Neuron (in vitro differentiated cells): Measurements from ENCODE around the gene DYRK1B.

ENCODE experiments used
- H2AFZ ChIP-seq: one replicate; pipeline ENCODE4 v1.6.1; 2013; ENCODE audit warnings: low read depth, mild to moderate bottlenecking, inconsistent platforms, low read length, moderate library complexity
- H3K27me3 ChIP-seq: one replicate; pipeline ENCODE4 v1.6.1; 2013; ENCODE audit warnings: low read length; ENCODE audit not compliant: insufficient read depth
- H3K36me3 ChIP-seq: one replicate; pipeline ENCODE4 v1.6.1; 2013; ENCODE audit warnings: low read length; ENCODE audit not compliant: insufficient read depth
- H3K4me1 ChIP-seq: one replicate; pipeline ENCODE4 v1.6.1; 2013; ENCODE audit warnings: low read length; ENCODE audit not compliant: insufficient read depth
- H3K4me3 ChIP-seq: 2 replicates; pipeline ENCODE4 v1.5.1; 2013; ENCODE audit warnings: mild to moderate bottlenecking, low read length, moderate library complexity
- H3K9me3 ChIP-seq: one replicate; pipeline ENCODE4 v1.6.1; 2013; ENCODE audit warnings: low read length

The DYRK1B gene

DNA sequence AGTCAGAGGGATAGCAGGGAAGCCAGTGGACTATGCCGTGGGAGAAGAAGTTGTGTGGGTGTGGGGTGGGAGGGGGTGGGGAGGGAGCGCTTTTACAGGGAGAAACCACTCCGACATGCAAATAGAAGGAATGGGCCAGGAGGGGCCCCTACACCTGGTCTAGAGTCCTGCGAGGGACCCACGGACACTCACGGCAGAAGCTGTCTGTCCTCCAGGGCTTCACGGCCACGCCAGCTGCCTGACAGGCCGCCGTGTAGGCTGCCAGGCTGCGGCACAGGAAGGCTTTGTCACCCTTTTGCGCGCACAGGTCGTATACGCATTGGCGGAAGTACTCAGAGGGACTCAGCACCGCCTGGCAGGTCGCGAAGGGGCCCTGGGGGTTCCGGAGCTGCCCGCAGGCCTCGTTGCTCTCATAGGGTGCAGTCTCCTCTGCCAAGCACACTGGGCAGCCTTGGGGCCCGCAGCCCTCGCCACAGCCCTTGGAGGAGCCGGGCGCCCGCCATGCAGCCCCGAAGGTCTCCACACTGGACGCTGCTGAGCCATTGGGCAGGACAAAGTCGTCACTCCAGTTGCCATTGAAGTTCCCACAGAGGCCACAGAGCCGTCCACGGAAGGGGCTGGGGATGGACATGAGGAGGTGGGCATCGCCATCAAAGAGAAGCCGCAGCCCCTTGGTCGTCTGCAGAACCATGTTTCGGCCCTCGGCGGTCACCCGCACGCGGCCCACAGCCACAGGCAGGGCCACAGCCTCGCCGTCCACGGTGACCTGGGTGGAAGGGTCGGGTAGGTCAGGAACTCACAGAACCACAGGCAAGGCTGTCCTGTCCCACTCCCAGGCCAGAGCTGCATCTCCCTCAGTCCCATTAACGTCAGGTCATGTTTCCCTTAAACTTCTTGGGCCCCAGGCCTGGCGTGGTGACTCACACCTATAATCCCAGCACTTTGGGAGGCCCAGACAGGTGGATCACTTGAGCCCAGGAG lies 38.2 kb upstream of the DYRK1B start:
- no peaks in the 10 kb centered on the region for H3K4me1 ChIP-seq
- no peak overlapping the region for H2AFZ ChIP-seq
- H3K27me3 ChIP-seq = peaks cover 3% of the 10 kb centered on the region
- H3K36me3 ChIP-seq = no peaks in the 10 kb centered on the region
- no peak overlapping the region for H3K4me3 ChIP-seq
- H3K9me3 ChIP-seq = no peaks in the 10 kb centered on the region

DNA sequence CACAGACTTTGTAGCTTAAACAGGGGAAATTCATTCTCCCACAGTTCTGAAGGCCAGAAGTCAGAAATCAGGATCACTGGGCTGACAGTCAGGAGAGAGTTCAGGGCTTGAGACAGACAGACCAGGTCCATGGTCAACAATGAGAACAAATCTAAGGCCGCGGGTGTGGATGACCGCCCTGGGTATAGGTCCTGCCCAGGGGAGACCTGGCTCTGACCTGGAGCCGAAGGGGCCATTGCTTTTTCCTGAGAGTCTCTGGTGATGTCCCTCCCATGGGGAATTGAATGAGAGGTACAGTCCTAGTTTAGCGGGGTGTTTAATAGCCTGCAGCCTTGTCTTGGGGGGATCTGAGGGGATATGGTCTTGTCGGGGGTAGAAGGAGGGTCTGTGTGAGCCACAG lies 37.4 kb upstream of the DYRK1B start:
- H3K36me3 ChIP-seq = no peaks in the 10 kb centered on the region
- no peak overlapping the region for H2AFZ ChIP-seq
- H3K9me3 ChIP-seq = no peaks in the 10 kb centered on the region
- no peaks in the 10 kb centered on the region for H3K4me1 ChIP-seq
- no peak overlapping the region for H3K4me3 ChIP-seq
- peaks cover 3% of the 10 kb centered on the region for H3K27me3 ChIP-seq

DNA sequence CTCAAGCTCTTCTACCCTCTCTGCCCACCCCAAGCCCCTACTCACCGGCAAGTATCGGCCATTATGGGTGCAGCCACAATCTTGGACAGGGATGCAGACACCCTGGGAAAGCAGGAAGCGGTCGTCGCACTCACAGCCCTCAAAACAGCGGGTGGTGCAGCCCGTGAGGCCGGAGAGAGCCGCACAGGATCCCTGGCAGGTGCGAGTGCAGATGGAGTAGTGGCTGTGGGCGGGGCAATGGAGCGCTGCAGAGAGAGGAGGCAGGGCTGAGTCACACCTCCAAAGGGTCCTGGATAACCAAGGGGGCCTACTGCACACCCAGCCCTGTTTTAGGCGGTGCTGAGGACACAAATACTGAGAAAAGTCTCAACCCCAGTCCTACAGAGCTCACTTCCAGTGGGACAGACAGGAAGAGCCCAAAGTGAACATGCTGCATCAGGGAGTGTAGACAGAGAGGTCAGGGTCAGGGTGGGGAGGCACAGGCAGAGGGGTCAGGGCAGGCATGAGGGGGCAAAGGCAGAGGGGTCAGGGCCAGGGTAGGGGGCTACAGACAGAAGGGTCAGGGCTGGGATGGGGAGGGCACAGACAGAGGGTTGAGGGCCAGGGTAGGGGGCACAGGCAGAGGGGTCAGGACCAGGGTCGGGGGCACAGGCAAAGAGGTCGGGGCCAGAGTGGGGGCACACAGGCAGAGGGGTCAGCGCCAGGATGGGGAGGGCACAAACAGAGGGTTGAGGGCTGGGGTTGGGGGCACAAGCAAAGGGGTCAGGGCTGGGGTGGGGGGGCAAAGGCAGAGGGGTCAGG lies 36.4 kb upstream of the DYRK1B start:
- no peaks in the 10 kb centered on the region for H3K4me1 ChIP-seq
- H3K9me3 ChIP-seq = no peaks in the 10 kb centered on the region
- no peaks in the 10 kb centered on the region for H3K36me3 ChIP-seq
- no peak overlapping the region for H2AFZ ChIP-seq
- H3K27me3 ChIP-seq = peaks cover 3% of the 10 kb centered on the region
- no peak overlapping the region for H3K4me3 ChIP-seq

DNA sequence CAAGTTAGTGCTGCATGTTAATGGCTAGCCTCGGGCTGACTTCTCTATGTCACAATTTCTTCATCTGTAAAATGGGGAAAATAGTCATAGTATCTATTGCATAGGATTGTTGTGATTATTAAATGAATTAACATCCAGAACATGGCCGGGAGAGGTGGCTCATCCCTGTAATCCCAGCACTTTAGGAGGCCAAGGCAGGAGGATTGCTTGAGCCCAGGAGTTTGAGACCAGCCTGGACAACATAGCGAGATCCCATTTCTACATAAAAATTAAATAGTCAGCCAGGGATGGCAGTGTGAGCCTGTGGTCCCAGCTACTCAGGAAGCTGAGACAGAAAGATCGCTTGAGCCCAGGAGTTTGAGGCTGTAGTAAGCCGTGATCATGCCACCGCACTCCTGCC lies 34.0 kb upstream of the DYRK1B start:
- Histone ChIP-seq H3K36me3 (no peaks in the 10 kb centered on the region), H3K4me3 (no peak overlapping the region), H2AFZ (no peak overlapping the region), H3K9me3 (no peaks in the 10 kb centered on the region), H3K4me1 (no peaks in the 10 kb centered on the region), H3K27me3 (peaks cover 3% of the 10 kb centered on the region)

DNA sequence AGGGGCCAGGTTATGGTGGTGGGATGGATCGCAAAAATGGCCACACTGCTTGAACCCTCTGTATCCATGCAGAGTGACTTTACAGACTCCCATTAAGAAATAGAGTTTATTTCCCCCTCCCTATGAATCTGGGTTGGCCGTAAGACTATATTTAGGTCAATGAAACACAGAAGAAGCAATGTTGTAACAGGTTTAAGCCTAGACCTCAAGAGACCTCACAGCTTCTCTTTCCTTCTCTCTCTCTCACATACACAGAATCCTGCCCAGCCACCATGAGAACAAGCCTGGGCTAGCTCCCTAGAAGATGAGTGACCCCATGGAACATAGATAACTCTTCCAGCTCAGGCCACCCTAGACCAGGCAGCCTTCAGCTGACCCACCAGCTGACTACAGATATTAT lies 33.2 kb upstream of the DYRK1B start:
- Histone ChIP-seq H3K9me3 (no peaks in the 10 kb centered on the region), H2AFZ (no peak overlapping the region), H3K36me3 (no peaks in the 10 kb centered on the region)

DNA sequence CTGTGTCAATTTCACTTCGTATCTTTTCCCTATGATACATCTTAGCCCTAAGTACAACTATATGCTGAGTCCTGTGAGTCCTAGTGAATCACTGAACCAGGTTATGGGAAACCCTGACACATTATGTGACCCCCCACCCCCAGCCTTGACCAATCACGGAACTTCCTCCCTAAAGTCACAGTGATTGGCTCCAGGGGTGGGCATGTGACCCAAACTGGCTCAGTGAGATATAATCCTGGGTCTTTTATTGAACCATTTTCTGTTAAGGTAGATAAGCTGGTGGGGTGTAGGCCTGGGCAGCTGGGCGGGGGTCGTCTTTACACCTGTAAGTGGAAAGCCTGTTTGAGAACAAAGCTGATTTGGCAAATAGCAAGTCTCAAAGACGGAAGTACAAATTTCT lies 32.0 kb upstream of the DYRK1B start:
- H3K36me3 ChIP-seq = no peaks in the 10 kb centered on the region
- H2AFZ ChIP-seq = no peak overlapping the region
- no peaks in the 10 kb centered on the region for H3K4me1 ChIP-seq
- no peaks in the 10 kb centered on the region for H3K27me3 ChIP-seq
- H3K4me3 ChIP-seq = no peak overlapping the region
- H3K9me3 ChIP-seq = no peaks in the 10 kb centered on the region

More for the DNA sequence above, 33.2 kb upstream of the DYRK1B start:
- Histone ChIP-seq H3K27me3 (peaks cover 3% of the 10 kb centered on the region), H3K4me3 (no peak overlapping the region), H3K4me1 (no peaks in the 10 kb centered on the region)

DNA sequence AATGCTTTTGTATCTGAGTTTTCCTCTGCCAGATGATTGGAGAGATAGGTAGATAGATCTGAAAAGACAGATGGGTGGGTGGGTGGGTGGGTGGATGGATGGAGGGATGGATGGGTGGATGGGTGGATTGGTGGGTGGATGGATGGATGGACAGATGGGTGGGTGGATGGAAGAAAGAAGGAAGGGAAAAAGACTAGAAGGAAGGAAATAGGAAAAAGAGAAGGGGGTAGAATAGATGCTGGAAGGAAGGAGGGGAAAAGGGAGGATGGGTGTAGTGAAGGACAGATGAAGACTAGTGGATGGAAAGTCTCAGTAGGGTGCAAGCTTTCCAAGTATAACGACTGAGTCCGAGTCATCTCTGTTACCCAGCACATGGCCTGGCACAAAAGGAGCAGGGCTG lies 31.2 kb upstream of the DYRK1B start:
- Histone ChIP-seq H2AFZ (no peak overlapping the region), H3K36me3 (no peaks in the 10 kb centered on the region), H3K4me3 (no peak overlapping the region)

DNA sequence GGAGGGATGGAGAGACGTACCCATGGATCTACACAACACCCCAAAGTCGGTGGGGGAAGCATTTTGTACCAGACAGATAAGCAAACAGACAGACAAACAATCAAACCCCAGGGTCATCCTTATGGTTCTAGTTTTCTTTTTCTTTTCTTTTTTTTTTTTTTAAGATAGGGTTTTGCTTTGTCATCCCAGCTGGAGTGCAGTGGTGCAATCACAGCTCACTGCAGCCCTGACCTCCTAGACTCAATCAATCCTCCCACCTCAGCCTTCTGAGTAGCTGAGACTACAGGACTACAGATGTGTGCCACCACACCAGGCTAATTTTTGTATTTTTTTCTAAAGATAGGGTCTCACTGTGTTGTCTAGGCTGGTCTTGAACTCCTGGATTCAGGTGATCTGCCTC lies 30.2 kb upstream of the DYRK1B start:
- no peaks in the 10 kb centered on the region for H3K4me1 ChIP-seq
- no peaks in the 10 kb centered on the region for H3K9me3 ChIP-seq
- H3K4me3 ChIP-seq = no peak overlapping the region
- no peak overlapping the region for H2AFZ ChIP-seq
- H3K27me3 ChIP-seq = no peaks in the 10 kb centered on the region
- H3K36me3 ChIP-seq = no peaks in the 10 kb centered on the region

More for the DNA sequence above, 31.2 kb upstream of the DYRK1B start:
- Histone ChIP-seq H3K9me3 (no peaks in the 10 kb centered on the region), H3K4me1 (no peaks in the 10 kb centered on the region), H3K27me3 (no peaks in the 10 kb centered on the region)

DNA sequence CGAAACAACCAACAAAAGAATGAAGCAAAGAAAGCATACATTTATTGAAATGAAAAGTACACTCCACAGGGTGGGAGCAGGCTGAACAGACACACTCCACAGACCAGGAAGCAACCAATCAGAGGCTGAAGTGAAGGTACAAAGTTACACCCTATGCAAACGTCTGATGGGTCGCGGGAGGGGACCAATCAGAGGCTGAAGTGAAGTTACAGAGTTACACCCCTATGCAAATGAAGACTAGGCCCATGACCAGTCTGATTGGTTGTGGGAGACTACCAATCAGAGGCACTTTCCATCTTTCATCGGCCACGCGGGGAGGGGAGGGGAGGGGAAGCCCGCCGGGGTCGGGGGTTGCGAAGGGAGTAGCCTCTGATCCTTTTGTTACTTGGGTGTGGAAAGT lies 24.6 kb upstream of the DYRK1B start:
- Histone ChIP-seq H3K27me3 (no peaks in the 10 kb centered on the region), H2AFZ (peak overlapping the region; percentile 47), H3K4me3 (peak overlapping the region; percentile 2), H3K4me1 (no peaks in the 10 kb centered on the region), H3K36me3 (no peaks in the 10 kb centered on the region), H3K9me3 (no peaks in the 10 kb centered on the region)

DNA sequence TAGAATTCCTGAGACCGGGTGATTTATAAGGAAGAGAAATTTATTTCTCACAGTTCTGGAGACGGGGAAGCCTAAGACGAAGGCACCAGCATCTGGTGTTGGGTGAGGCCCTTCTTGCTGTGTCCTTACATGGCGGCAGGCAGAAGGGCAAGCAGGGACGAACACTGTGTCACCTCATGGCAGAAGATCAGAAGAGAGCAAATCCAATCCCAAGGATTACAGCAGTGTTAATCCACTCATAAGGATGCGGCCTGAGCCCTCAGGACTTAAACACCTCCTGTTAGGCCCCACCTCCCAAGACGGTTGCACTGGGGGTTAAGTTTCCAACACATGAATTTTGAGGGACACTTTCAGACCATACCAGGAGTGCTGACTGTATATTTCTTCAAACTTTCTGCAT lies 18.9 kb upstream of the DYRK1B start:
- H3K27me3 ChIP-seq = no peaks in the 10 kb centered on the region

DNA sequence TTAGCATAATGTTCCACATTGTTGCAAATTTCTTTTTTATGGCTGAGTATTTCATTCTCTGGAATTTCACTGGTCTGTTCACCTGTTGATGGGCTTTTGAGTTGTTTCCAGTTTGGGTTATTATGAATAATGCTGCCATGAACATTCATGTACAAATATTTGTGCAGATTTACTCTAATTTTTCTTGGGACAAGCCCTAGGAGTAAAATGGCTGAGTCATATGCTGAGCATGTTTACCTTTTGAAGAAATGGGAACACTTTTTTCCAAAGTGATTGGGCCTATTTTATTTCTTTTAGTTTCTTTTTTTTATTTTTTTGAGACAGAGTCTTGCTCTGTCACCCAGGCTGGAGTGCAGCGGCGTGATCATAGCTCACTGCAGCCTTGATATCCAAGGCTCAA lies 16.9 kb upstream of the DYRK1B start:
- Histone ChIP-seq H3K4me3 (no peak overlapping the region), H3K27me3 (no peaks in the 10 kb centered on the region), H2AFZ (no peak overlapping the region), H3K4me1 (peaks cover 8% of the 10 kb centered on the region), H3K9me3 (no peaks in the 10 kb centered on the region), H3K36me3 (no peaks in the 10 kb centered on the region)

More for the DNA sequence above, 18.9 kb upstream of the DYRK1B start:
- Histone ChIP-seq H2AFZ (no peak overlapping the region), H3K4me3 (no peak overlapping the region), H3K4me1 (no peaks in the 10 kb centered on the region), H3K36me3 (no peaks in the 10 kb centered on the region), H3K9me3 (no peaks in the 10 kb centered on the region)

DNA sequence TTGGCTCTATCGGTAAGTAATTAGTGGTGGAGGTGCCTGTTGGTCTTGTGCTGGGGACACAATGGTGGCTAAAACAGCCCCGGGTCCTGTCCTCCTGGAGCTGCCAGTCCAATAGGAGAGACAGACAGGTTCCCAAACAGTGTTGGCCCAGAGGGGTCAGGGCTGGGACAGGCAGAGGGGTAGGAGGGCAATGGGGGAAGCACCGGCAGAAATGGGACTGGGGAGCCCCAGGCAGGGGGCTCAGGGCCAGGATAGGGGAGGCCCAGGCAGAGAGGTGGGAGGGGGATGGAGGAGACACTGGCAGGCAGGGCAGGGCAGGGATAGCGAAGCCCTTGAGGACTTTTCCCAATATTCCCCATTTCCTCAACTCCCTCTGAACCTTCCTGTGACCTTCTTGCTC lies 14.4 kb upstream of the DYRK1B start:
- Histone ChIP-seq H3K4me1 (peaks cover 24% of the 10 kb centered on the region), H3K4me3 (no peak overlapping the region), H3K9me3 (no peaks in the 10 kb centered on the region), H3K36me3 (no peaks in the 10 kb centered on the region), H3K27me3 (no peaks in the 10 kb centered on the region), H2AFZ (no peak overlapping the region)

DNA sequence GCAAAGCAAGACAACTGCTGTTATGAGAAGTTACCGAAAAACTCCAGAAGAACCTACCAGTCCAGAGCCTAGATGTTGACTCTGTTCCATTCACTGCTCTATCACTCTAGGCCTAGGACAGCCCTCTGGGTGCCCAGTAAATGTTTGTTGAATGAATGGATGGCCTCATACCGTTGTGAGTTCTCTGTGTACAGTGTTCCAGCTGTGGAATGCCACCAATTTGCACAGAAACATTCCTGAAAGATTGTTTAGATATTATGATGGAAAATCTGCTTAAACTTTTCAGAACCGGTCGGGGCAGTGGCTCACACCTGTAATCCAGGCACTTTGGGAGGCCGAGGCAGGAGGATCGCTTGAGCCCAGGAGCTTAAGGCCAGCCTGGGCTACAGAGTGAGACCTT lies 13.6 kb upstream of the DYRK1B start:
- peaks cover 24% of the 10 kb centered on the region for H3K4me1 ChIP-seq
- H3K27me3 ChIP-seq = no peaks in the 10 kb centered on the region
- no peaks in the 10 kb centered on the region for H3K36me3 ChIP-seq
- no peak overlapping the region for H3K4me3 ChIP-seq
- no peaks in the 10 kb centered on the region for H3K9me3 ChIP-seq
- no peak overlapping the region for H2AFZ ChIP-seq
